ENCODE data around the gene CGB3.

CGB3 gene

DNA sequence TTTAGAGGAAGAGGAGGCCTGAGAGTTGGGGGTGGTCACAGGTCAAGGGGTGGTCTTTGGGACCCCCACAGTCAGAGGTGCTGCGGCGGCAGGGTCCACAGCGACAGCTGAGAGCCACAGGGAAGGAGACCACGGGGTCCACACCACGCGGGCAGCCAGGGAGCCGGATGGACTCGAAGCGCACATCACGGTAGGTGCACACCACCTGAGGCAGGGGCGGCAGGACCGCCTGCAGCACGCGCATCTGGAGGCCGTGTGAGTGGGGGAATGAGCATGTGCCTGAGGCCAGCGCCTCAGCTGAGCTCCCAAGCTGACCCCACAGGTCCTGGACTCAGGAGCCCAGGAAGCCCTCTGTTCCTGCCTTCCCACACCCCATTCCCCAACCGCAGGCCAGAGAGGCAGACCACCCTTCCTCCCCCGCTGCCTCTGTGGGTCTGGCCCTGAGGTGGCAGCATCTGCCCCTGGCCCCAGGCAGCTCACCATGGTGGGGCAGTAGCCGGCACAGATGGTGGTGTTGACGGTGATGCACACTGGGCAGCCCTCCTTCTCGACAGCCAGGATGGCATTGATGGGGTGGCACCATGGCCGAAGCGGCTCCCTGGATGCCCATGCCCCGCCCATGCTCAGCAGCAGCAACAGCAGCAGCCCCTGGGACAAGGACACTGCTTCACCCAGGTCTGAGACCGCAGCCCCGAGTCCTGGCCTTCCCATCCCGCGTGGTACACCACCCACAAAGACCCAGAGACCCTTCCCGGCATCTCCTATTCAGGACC lies 7.9 kb downstream of the CGB3 start:
- no peak for DNase-seq (ENCODE audit: low spot score)

DNA sequence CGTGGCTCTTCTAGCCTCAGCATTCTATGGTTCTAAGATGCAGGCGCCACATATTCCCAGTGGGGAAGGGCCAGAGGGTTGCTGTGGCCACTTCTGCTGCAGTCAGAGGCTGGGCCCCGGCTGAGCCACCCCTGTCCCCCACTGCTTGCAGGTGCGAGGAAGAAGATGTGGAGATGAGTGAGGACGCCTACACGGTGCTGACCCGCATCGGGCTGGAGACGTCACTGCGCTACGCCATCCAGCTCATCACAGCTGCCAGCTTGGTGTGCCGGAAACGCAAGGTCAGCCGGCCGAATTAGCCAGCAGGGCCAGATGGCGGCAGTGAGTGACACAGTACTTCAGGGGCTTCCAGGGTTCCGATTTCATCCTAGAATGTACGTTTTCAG lies 9.3 kb downstream of the CGB3 start:
- no peak for DNase-seq (ENCODE audit: low spot score)

DNA sequence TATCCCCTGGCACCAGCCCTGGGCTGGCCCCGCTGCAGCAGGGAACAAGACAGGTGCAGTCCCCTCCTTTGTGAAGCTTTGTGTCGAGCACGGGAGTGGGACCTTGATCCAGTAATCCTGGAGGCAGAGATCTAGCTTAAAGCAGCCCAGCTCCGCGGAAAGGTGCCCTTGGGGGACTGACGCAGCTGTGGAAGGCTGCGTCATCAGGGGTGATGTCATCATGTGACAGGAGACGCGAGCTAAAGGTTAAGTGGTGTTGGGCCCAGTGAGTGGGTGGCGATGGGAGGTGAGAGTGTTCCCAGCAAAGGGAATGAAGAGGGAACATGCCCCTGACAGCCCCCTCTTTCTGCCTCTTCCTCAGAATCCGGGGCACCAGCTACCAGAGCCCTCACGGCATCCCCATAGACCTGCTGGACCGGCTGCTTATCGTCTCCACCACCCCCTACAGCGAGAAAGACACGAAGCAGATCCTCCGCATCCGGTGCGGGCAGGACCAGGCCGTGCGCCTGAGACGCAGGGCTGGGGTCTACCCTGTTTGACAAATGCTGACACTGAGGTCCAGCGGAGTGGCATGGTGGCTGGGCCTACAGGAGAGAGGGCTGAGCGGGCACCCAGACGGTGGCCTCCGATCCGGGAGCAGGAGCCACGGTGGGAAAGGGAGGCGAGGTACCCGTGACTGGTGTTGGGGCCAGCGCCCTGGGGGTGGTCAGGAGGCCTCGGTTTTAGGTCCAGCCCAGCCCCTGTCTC lies 9.8 kb downstream of the CGB3 start:
- no peak for DNase-seq (ENCODE audit: low spot score)

DNA sequence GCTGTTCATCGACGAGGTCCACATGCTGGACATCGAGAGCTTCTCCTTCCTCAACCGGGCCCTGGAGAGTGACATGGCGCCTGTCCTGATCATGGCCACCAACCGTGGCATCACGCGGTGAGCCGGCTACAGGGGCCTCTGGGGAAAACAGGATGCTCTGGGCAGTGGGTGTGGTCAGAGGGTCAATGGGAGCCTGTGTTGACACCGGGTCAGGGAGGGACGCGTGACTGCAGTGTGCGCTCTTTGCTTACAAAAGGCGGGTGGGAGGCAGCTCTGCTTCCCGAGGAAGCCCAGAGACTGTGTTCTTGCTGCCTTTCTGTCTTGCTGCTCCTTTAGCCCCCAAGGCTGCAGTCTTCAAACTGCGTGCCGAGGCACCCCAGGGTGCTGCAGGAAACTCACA lies 12.9 kb downstream of the CGB3 start:
- no peak for DNase-seq (ENCODE audit: low spot score)

DNA sequence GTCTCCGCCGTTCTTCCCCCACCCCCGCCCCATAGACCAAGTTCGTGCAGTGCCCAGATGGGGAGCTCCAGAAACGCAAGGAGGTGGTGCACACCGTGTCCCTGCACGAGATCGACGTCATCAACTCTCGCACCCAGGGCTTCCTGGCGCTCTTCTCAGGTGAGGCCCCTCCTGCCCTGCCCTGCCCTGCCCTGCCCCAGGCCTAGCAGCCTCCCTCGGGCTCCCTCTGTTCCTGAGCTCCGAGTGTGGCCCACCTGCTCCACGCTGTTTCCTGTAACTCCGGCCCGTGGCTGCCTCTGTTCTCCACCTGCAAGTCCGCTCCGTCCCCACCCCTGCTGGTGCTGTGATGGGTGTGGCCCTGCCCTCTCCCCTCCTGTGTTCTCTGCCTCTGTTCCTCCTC lies 13.7 kb downstream of the CGB3 start:
- no peak for DNase-seq (ENCODE audit: low spot score)

DNA sequence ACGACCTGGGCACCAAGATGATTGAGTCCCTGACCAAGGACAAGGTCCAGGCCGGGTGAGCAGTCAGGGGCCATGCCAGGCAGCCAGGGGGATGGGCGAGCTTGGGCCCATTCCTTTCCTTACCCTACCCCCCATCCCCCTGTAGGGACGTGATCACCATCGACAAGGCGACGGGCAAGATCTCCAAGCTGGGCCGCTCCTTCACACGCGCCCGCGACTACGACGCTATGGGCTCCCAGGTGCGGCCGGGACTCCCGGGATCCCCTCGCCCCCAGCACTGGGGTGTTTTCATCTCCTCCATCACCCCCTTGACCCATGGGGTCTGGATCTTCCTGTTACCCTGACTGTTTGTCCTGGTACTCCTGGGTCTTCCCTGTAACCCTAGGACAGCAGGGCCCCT lies 14.3 kb downstream of the CGB3 start:
- DNase-seq (ENCODE audit: low spot score), result no peak

DNA sequence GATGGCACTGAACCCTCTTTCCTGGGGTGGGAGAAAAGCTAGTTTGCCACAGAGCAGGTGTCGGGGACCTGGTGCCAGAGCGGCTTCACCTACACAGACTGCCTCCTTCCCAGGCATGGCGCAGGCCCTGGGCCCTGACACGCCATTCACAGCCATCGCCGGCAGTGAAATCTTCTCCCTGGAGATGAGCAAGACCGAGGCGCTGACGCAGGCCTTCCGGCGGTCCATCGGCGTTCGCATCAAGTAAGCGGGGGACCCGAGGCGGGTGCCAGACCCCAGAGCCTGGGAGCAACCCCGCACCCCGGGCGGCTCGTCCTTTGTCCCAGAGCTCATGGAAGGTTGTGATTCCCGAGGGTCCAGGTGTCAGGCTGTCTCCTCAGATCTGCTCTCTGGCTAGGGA lies 17.2 kb downstream of the CGB3 start:
- no peak for DNase-seq (ENCODE audit: low spot score)

DNA sequence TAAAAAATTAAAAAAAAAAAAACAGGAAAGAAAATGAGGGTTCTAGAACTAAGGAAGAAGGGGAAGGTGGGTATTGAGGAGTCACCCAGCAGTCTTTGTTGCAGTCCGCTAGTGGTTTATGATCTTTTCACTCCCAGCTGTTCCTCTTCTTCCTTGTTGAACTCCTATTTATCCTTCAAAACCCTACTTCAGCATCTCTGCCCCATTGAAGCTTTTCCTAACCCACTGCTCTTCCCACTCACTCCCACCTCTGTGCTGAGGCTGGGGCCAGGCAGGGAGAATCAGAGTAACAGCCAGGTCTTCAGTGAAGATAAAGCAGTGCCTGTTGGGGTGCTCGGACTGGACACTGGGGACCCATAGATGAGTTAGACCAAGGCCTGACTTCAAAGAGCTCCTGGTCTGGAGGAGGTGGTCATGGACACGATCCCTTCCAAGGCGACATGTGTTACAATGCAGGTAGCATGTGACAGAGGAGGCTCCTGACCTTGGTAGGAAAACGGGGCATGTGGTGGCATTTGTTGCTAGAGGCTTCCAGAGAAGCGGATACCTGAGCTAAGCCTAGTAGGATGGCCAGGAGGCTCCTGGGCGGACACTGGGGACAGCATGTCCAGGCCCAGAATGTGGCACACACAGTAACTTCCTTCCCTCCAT lies 19.0 kb downstream of the CGB3 start:
- no peak for DNase-seq (ENCODE audit: low spot score)

DNA sequence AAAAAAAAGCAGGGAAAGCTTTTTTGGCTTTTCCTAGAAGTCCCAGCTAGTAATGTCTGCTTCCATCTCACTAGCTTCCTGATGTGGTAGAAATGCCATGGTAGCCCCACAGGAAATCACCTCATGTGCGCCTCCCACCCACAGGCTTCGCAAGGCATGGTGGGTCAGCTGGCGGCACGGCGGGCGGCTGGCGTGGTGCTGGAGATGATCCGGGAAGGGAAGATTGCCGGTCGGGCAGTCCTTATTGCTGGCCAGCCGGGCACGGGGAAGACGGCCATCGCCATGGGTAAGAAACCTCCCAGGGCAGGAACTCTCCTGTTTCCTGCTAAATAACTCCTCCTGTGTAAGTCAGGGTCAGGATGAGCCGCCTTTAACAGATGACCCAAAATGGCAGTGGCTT lies 20.0 kb downstream of the CGB3 start:
- DNase-seq (ENCODE audit: low spot score), result no peak

DNA sequence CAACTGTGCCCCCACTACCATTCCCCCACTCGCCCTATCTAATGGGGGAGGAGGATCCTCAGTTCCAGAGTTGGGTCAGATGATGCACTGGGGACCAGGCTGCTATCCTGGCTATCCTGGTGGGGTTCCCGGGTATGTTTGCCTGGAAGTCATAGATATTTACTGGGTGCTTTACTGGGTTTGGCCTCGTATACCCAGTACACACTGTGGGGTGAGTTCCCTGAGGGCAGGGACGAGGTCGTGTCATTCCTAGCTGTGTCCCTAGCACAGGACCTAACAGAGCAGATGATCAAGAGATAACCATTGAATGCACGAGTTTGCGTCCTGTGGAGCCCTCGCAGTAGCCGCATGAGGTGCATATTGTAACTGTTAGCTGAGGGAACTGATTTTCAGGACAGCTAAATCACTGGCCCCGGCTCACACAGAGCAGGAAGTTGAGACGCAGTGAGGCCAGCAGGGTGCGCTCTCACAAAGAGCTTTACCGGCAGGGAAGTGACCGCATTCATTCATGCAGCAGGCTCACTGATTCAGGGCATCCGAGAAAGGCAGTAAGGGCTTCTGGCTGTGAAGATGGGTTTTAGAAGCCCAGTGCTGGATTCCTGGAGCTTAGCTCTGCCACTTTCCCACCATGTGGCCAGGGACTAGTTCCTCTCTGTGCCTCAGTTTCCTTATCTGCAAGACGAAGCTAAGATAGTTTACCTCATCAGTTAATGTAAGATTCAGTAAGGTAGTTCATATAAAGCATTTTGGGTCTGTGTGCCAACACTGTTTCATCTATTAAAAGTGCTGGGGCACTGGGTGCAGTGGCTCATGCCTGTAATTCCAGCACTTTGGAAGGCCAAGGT lies 24.4 kb downstream of the CGB3 start:
- peak; percentile 29 for DNase-seq (ENCODE audit: low spot score)

DNA sequence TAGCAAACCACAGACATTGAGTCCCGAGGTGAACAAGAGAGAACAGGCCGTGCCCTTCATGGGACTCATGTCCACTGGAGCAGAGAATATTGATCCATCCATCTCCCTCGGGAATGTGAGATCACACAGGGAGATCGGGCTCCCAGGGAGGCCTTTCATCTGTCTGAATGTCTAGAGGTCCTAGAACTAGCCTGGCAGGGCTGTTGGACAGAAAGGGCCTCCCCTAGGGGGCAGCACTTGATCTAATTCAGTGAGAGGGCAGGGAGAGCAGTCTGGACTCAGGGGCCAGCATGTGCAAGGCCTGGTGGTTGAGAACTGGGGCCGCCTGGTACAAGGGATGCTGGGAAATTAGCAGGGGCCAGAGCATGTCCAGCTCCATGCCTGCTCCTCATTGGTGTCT lies 26.2 kb downstream of the CGB3 start:
- DNase-seq (ENCODE audit: low spot score), result peak; percentile 14

DNA sequence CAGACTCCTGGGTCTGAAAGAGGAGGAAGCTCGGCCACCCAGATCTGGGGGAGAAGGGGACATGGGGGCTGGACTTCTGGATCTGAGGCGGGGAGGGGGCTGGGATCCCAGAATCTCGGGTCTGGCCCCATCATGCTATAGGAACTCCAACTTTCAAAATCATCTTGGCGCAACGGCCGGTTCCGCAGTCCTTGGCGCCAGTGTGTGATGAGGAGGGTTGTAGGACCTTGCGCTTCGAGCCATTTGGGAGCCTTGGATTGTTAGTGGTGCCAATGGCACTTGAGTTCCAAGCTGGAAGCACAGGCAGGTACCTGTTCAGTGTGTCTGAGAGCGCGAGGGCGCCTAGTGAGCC lies 30.1 kb downstream of the CGB3 start:
- no peak for DNase-seq (ENCODE audit: low spot score)

DNA sequence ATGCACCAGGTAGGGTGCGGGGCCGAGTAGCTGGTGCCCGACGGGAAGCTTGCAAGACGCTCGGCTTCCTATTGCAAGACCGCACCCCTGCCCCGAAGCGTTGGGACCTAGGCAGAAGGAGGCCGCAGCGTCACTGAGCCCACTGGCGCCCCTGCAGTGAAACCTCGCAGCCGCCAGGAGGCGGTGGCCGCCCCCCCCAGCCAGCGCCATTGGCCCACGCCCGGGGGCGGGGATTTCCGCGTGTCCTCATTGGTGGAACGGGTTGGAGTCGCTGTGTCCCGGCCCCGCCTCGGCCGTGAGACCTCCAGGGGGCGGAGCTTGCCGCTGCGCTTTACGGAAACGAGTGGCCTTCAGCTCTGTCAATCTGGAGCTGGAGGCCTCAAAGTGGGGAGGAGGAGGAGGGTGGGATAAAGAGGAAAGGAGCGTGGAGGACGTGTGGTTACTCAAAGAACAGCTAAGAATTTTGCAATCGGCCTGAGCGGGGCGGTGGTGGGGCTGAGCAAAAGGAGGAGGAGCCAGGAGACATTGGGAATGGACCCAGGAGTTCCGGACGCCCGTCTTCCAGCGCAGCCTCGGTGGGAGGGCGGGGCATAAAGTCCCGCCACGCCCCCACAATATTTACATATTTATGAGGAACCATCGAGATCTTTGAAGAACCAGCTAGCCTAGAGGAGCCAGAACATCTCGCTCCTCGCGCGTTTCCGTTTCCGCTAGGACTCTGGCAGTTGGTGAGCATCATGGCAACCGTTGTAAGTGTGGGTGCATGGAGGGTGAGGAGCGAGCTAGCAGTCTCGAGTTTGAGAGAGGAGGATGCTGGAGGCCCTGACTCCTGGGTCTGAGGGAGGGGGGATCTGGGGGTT lies 30.7 kb downstream of the CGB3 start, which contains the start of the genes GYS1 and RUVBL2:
GYS1 (minus strand) TSS at position 135 of the 860 bp plus-strand sequence. CDS start 197 bp downstream, outside the sequence.
RUVBL2 (plus strand) TSS at position 713 of the 860 bp plus-strand sequence; CDS start at position 738, 25 bp downstream.
- DNase-seq (ENCODE audit: low spot score), result peak; percentile 99

DNA sequence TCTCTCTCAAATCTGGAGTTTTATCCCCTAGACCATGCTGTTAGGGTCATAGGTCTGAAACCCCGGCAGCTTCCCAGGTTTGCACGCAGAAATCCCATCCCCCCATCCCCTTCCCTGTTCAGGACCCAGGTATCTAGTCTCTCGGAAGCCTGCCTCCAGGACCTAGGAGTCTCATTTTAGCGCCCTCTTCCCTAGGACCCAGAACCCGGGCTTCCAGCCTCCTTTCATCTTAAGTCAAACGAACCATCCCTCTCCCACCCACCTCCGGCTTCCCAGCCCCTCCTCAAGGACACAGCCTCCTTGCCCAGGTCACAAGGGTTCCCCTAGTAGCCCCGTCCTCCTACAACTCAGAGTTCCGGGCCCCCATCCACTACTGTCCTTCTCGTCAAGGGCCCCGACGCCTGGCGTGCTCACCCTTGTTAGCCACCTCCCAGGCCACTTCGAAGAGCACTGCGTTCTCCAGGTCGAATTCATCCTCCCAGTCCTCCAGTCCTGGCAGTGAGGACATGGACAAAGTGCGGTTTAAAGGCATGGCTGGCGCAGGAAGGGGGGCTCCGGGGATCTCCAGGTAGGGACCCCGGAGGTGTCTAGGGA lies 31.5 kb downstream of the CGB3 start:
- no peak for DNase-seq (ENCODE audit: low spot score)

DNA sequence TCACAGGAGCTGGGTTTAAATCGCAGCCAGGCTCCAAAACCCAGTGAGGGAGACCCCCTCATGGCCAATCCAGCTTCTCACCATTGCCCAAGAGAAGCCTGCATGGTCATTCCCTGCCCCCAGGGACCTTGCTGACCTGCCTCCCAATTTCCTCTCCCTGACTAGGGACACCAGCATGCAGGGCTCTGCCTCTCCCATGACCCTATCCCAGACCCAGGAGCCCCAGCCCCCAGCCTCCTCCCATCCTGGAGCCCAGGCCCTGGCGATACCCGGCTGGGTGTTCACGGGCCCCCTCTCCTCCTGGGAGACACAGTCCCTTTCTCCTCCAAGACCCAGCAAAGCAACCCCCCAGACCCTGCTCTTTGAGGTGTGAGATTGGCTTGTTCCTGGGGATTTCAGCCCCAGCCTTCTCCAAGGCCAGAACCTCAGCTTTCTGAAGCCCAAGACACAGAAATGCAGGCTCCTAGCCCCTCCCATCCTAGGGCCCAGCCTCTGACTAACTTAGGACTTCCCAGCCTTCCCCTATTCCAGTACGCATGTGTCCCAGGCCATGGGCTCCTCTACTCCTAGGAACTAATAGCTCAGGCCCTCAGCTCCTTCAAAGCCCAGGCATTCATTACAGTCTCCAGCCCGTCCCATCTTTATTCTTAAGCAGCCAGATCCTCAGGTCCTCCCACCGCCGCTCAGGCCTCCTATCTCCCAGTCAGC lies 32.1 kb downstream of the CGB3 start:
- DNase-seq (ENCODE audit: low spot score), result peak; percentile 68

DNA sequence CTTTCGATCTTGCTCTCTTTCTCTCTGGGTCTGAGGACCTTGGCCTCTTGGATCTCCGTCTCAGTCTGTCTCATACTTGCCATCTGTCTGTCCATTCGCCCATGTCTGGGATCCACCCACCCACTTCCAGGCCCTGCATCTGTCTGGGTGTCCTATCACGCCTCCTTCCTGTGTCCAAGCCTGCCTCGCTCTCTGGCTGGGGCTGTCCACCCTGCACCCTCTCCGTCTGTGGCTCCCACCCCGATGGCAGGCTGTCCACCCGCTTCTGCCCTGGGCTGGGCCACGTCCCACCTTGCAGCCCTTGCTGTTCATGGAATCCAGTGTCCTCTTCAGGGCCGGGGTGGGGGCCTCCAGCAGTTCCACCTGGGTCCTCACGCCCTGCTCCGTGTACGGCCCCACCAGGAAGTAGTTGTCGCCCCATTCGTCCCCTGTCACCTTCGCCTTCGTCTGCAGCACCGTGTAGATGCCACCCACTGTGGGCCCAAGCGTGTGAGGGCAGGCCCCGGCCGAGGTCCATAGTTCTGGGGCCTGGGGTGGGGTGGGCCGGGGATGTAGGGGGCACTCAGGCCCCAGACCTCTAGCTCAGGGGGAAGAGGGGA lies 33.0 kb downstream of the CGB3 start:
- no peak for DNase-seq (ENCODE audit: low spot score)

DNA sequence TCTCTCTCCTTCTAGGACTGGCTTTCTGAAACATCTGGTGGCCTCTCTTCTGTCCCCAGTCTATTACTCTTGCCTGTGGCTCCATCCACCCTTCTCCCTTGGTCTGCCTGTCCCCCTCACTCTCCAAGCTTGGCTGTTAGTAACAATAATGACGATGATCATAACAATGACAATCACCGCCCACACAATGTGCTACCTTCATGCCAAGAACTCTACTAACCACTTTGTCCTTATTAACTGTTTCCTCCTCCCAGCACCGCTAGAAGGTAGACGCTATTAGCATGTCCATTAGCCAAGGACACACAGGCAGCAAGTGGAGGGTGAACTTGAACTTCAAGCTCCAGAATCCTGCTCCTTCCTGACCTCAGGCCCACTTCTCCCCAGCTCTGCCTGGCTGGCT lies 33.7 kb downstream of the CGB3 start:
- DNase-seq (ENCODE audit: low spot score), result no peak

DNA sequence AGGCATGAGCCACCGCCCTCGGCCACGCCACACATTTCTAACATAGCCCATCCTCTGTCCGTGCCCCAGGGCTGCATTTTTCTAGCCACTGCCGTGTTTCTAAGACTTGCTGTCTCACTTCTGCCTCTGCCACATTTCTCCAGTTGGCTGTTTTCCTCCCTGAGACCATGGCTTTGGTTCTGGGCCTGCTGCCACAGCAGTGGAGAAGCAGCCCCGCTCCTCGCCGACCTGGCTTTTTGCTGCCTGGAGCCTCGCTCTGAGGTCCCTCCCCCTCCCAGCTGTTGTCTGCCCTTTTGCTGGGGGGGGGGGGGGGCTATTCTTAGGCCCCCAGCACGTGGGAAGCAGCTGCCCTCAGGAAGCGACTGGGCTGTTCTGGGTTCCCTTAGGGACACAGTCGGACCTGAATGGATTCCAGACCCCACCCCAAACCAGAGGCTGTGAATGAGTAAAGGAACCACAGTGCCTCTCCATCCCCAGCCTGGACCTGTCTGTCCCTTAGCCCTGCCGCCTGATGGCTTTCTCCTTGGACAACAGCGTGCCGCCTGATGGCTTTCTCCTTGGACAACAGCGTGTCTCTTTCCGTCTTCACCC lies 34.3 kb downstream of the CGB3 start:
- no peak for DNase-seq (ENCODE audit: low spot score)

DNA sequence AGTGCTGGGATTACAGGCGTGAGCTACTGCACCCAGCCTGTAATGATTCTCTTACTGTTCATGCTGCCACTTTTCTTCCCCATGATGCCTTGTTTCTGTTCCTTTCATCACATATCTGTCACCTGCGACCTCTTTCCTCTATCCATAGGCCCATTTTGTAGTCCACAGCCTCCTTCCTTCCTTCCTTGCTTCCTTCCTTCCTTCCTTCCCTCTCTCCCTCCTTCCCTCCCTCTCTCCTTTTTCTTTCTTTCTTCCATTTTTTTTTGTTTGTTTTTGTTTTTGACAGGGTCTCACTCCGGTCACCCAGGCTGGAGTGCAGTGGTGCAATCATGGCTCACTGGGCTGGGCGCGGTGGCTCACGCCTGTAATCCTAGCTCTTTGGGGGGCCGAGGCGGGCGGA lies 35.3 kb downstream of the CGB3 start:
- no peak for DNase-seq (ENCODE audit: low spot score)
